ENCODE data around the gene PET100.

PET100 gene

GRCh38 chr19:7624810-7625209 is 4.8 kb upstream of the PET100 start:
- Histone ChIP-seq H3K4me3 (no peak overlapping the region), H3K4me1 (peaks cover 3 to 29% (median 17%) of the 10 kb centered on the region in 4 donors), H3K9me3 (no peaks in the 10 kb centered on the region), H3K36me3 (peaks cover 63 to 81% (median 68%) of the 10 kb centered on the region in 3 donors), H3K27me3 (no peaks in the 10 kb centered on the region), H3K27ac (no peak overlapping the region)
- DNase-seq, result no peak
- intact Hi-C loops (cut with DNase I; ENCODE audit: low total_unique reads), result no loop called here
- TF ChIP-seq, protein P1, sequence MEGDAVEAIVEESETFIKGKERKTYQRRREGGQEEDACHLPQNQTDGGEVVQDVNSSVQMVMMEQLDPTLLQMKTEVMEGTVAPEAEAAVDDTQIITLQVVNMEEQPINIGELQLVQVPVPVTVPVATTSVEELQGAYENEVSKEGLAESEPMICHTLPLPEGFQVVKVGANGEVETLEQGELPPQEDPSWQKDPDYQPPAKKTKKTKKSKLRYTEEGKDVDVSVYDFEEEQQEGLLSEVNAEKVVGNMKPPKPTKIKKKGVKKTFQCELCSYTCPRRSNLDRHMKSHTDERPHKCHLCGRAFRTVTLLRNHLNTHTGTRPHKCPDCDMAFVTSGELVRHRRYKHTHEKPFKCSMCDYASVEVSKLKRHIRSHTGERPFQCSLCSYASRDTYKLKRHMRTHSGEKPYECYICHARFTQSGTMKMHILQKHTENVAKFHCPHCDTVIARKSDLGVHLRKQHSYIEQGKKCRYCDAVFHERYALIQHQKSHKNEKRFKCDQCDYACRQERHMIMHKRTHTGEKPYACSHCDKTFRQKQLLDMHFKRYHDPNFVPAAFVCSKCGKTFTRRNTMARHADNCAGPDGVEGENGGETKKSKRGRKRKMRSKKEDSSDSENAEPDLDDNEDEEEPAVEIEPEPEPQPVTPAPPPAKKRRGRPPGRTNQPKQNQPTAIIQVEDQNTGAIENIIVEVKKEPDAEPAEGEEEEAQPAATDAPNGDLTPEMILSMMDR (IDR thresholded peaks at IDR 0.05), result no peak

- H3K27ac ChIP-seq, result no peak overlapping the region
- H3K9me3 ChIP-seq, result no peaks in the 10 kb centered on the region
- H3K4me3 ChIP-seq, result no peak overlapping the region
- H3K27me3 ChIP-seq, result no peaks in the 10 kb centered on the region
- H3K4me1 ChIP-seq, result peaks cover 3 to 31% (median 26%) of the 10 kb centered on the region in 4 donors
- DNase-seq, result no peak
- TF ChIP-seq, protein P1 (IDR thresholded peaks at IDR 0.05), result no peak
- intact Hi-C loops (cut with DNase I; ENCODE audit: low total_unique reads), result no loop called here
- peaks cover 52 to 71% (median 57%) of the 10 kb centered on the region in 3 donors for H3K36me3 ChIP-seq
Measured at GRCh38 chr19:7625763-7626372, 3.7 kb upstream of the PET100 start.

DNA sequence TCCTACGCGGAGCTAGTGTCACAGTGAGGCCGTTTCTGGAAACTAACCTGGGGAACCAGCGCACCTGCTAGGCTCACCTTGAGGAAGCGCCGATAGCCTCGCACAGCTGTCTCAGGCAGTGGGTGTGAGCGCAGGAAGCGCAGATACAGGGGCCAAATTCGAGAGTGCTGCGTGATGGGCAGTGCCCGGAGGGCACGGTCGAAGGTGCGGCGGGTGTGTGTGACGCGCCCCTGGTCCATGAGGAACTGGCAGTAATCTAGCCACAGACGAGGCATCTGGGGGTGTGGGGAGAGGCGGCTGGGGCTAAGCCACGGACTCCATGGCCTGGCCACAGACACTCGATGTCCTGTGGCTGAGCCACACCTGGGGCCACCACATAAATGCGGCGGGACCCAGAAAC is 2.4 kb upstream of the PET100 start:
- Histone ChIP-seq H3K36me3 (peaks cover 39 to 64% (median 44%) of the 10 kb centered on the region in 3 donors), H3K27ac (no peak overlapping the region), H3K4me1 (peaks cover 3 to 41% (median 29%) of the 10 kb centered on the region in 4 donors), H3K4me3 (no peak overlapping the region), H3K9me3 (no peaks in the 10 kb centered on the region), H3K27me3 (no peaks in the 10 kb centered on the region)
- intact Hi-C loops (cut with DNase I; ENCODE audit: low total_unique reads), result no loop called here
- TF ChIP-seq, protein P1 (IDR thresholded peaks at IDR 0.05), result no peak
- no peak for DNase-seq

DNA sequence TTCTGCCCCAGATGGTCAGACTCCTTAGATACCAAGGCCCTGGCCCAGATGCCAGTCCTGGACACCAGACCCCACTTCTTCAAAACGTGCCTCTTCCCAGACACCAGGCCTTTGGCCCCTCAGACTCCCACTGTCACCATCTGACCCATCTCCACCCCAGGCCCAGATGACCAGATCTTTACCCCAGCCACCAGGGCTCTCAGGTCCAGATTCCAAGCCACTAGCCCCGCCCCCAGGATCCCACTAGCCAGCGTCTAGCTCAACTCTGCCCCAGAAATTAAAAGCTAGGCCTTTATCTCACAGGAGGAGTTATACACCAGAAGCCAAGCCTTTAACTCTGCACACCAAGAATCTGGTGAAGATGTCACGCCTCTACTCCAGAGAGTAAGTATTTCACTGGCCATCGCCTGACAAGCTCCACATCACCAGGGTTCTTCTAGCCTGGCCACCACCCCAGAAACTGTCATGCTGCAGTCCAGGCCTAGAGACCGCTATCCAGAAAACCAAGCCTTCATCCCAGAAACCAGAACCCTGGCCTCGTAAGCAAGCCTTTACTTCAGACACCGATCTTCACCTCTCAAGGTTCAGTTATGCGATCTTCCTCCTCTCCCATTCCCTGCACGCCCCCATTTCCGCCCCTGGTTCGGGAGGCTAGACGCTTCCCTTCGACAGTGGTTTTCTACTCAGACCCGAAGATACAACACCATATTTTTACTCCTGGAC is 843 bp upstream of the PET100 start:
- no peak for DNase-seq
- Histone ChIP-seq H3K27me3 (no peaks in the 10 kb centered on the region), H3K4me3 (peak overlapping the region; percentile 86 to 90), H3K36me3 (peaks cover 23 to 59% (median 28%) of the 10 kb centered on the region in 3 donors), H3K27ac (peak overlapping the region; percentile 82 to 89), H3K4me1 (peaks cover 3 to 41% (median 29%) of the 10 kb centered on the region in 4 donors), H3K9me3 (no peaks in the 10 kb centered on the region)
- TF ChIP-seq, protein P1 (IDR thresholded peaks at IDR 0.05), result no peak
- intact Hi-C loops (cut with DNase I; ENCODE audit: low total_unique reads), result no loop called here

DNA sequence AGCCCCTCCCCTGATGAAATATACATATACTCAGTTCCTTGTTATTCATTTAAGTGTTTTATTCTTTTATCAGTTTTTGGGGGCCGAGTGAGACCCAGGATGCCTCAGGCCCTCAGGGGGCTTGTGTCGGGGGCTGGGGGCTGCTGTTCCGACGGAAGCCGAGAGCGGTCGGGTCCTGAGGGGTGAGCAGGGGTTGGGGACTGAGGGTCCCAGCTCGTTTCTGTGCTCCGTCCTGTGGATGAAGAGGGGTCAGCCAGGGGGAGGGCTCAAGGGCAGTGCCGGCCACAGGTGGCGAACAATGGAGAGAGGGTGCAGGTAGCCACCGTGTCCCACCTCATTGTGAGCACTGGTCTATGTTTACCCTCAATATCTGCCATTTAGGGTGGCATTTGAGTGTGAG is 2.0 kb downstream of the PET100 start:
- Histone ChIP-seq H3K4me1 (peaks cover 3 to 47% (median 29%) of the 10 kb centered on the region in 4 donors), H3K27me3 (peaks cover 0 to 16% of the 10 kb centered on the region in 2 donors), H3K4me3 (no peak overlapping the region), H3K36me3 (peaks cover 0 to 31% (median 7%) of the 10 kb centered on the region in 3 donors), H3K9me3 (no peaks in the 10 kb centered on the region), H3K27ac (no peak overlapping the region)
- DNase-seq, result no peak
- intact Hi-C loops (cut with DNase I; ENCODE audit: low total_unique reads), result no loop called here
- TF ChIP-seq, protein P1 (IDR thresholded peaks at IDR 0.05), result no peak

Data from tibial artery (tissue), 4 donors.